Sigmoid colon (tissue), 7 donors: Measurements from ENCODE around the gene SLC35G2. TPM values are rescaled to one million over a fixed set of nuclear protein-coding genes. Genes with fewer than 3 reads are reported as not detected.
"Not testable (repeated sequence)": the region's sequence is repeated elsewhere in the genome, so short reads cannot be mapped to it uniquely, and the experiment has no call there.

Experiments
- DNase-seq: peaks from one replicate; pipeline ENCODE4 v3.0.0-alpha.2; 2019
- H3K27ac ChIP-seq, 4 donors: fragments of 200-600 bp; sonication (generic); one replicate each; pipeline ENCODE4 v1.5.1; 2016 to 2019; ENCODE audit warnings: mild to moderate bottlenecking in 1 of 4
- H3K27me3 ChIP-seq, 3 donors: fragments of 200-600 bp; sonication (generic); one replicate each; pipeline ENCODE4 v1.5.1; 2019; ENCODE audit warnings: mild to moderate bottlenecking in 1 of 3
- H3K36me3 ChIP-seq, 4 donors: fragments of 200-600 bp; sonication (generic); one replicate each; pipeline ENCODE4 v1.5.1; 2016 to 2019
- H3K4me1 ChIP-seq, 4 donors: fragments of 200-600 bp; sonication (generic); one replicate each; pipeline ENCODE4 v1.5.1; 2017 to 2019
- H3K4me3 ChIP-seq, 4 donors: fragments of 200-600 bp; sonication (generic); one replicate each; pipeline ENCODE4 v1.5.1; 2017 to 2019; ENCODE audit warnings: mild to moderate bottlenecking in 2 of 4, moderate library complexity in 1 of 4
- H3K9me3 ChIP-seq, 4 donors: fragments of 200-600 bp in 3 of 4; sonication (generic) in 3 of 4; one replicate each; pipeline versions ENCODE4 v1.5.1 to v1.6.1; 2013 to 2019
- EP300 ChIP-seq, 4 donors: sonication (generic); formaldehyde crosslinking; IDR thresholded peaks; one replicate each; pipeline ENCODE4 v1.6.1; 2017; ENCODE audit warnings: antibody characterized with exemption in 4 of 4
- POLR2A ChIP-seq, 2 donors: fragments of 450-650 bp; IDR thresholded peaks; one replicate each; pipeline ENCODE4 v1.6.1; 2016; ENCODE audit warnings: antibody characterized with exemption in 2 of 2, mild to moderate bottlenecking in 2 of 2, moderate library complexity in 2 of 2
- POLR2AphosphoS5 ChIP-seq, 4 donors: sonication (generic); formaldehyde crosslinking; IDR thresholded peaks; one replicate each; pipeline ENCODE4 v1.6.1; 2017; ENCODE audit warnings: antibody characterized with exemption in 4 of 4
- WGBS, 2 donors: extraction: QIAGEN DNeasy Blood & Tissue Kit; methylation state at CpG; one replicate each; pipeline ENCODE4 v1.1.7; 2013; 5-methylcytosine and 5-hydroxymethylcytosine counted together
- intact Hi-C: fragments of 100-400 bp; cut with DNase I; formaldehyde crosslinking; loops from one replicate; pipeline ENCODE4 v1.15.1; 2023
- polyA plus RNA-seq, 3 donors: library from polyadenylated mRNA; stranded (reverse); fragments of 200-250 nt; gene quantifications; one replicate each; pipeline ENCODE4 v1.2.3, GENCODE V29; 2013
- total RNA-seq, 4 donors: library from RNA; depleted of rRNA; stranded (reverse); fragments of >200 nt; gene quantifications; one replicate each; pipeline ENCODE4 v1.1.0, GENCODE V29; 2016
- TF ChIP-seq, protein P1 (sequence below), 4 experiments: fragments of 450-650 bp in 3 of 4; fragments of 200-600 bp in 1 of 4; IDR thresholded peaks; one replicate each; pipeline ENCODE4 v1.5.1; 2016 to 2019; ENCODE audit warnings: antibody characterized with exemption in 4 of 4, mild to moderate bottlenecking in 3 of 4, moderate library complexity in 2 of 4
- donor health status: healthy with polysubstance abuse.
- donor health status: Bipolar disorder and iron deficiency.
- donor health status: healthy.

SLC35G2 gene
- total and polyA plus RNA-seq, 7 donors, result 0.69 to 8.0 (median 3.4) TPM

- no peak overlapping the region for H3K4me3 ChIP-seq
- WGBS, 2 donors, result 55 to 70% methylated on average over 2 of the region's 2 CpGs
- peak overlapping the region in 1 of 4 donors; percentile 28 for H3K27ac ChIP-seq
- no peak for DNase-seq
- intact Hi-C loops, result no loop called here
- TF ChIP-seq, protein P1, sequence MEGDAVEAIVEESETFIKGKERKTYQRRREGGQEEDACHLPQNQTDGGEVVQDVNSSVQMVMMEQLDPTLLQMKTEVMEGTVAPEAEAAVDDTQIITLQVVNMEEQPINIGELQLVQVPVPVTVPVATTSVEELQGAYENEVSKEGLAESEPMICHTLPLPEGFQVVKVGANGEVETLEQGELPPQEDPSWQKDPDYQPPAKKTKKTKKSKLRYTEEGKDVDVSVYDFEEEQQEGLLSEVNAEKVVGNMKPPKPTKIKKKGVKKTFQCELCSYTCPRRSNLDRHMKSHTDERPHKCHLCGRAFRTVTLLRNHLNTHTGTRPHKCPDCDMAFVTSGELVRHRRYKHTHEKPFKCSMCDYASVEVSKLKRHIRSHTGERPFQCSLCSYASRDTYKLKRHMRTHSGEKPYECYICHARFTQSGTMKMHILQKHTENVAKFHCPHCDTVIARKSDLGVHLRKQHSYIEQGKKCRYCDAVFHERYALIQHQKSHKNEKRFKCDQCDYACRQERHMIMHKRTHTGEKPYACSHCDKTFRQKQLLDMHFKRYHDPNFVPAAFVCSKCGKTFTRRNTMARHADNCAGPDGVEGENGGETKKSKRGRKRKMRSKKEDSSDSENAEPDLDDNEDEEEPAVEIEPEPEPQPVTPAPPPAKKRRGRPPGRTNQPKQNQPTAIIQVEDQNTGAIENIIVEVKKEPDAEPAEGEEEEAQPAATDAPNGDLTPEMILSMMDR (IDR thresholded peaks at IDR 0.05), result no peak
- TF ChIP-seq EP300 (IDR thresholded peaks at IDR 0.05), result no peak
- TF ChIP-seq POLR2A (IDR thresholded peaks at IDR 0.05), result no peak
- TF ChIP-seq POLR2AphosphoS5 (IDR thresholded peaks at IDR 0.05), result no peak
- peaks cover 0 to 7% (median 5%) of the 10 kb centered on the region in 4 donors for H3K9me3 ChIP-seq
- H3K27me3 ChIP-seq, result no peaks in the 10 kb centered on the region
- H3K36me3 ChIP-seq, result no peaks in the 10 kb centered on the region
- H3K4me1 ChIP-seq, result peaks cover 0 to 22% (median 17%) of the 10 kb centered on the region in 4 donors
Observed at GRCh38 chr3:136899622-136900158, 80.8 kb downstream of the SLC35G2 start.

- H3K4me3 ChIP-seq, H3K27me3 ChIP-seq, DNase-seq, H3K36me3 ChIP-seq, H3K9me3 ChIP-seq, intact Hi-C loops, H3K27ac ChIP-seq: not testable (repeated sequence)
- WGBS, 2 donors, result 63 to 70% methylated on average over 1 of the region's 1 CpG
- H3K4me1 ChIP-seq, result peaks cover 0 to 22% (median 17%) of the 10 kb centered on the region in 4 donors
Observed at GRCh38 chr3:136900694-136901093, 81.8 kb downstream of the SLC35G2 start.

DNA sequence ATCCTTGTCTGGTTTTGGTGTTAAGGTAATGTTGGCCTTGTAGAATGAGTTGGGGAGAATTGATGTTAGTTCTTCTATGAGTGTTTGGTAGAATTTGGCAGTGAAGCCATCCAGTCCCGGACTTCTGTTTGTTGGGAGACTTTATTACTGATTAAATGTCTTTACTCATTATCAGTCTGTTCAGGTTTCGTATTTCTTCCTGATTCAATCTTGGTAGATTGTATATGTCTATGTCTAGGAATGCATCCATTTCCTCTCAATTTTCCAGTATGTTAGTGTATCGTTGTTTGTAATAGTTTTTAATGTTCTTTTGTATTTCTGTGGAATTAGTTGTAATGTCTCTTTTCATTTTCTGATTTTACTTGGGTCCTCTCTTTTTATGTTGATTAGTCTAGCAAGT lies 82.5 kb downstream of the SLC35G2 start:
- TF ChIP-seq POLR2AphosphoS5 (IDR thresholded peaks at IDR 0.05) (no peak), EP300 (IDR thresholded peaks at IDR 0.05) (no peak), POLR2A (IDR thresholded peaks at IDR 0.05) (no peak)
- TF ChIP-seq, protein P1 (IDR thresholded peaks at IDR 0.05), result no peak
- Histone ChIP-seq H3K4me3 (no peak overlapping the region), H3K9me3 (peaks cover 0 to 7% (median 5%) of the 10 kb centered on the region in 4 donors), H3K27me3 (no peaks in the 10 kb centered on the region), H3K27ac (no peak overlapping the region), H3K36me3 (no peaks in the 10 kb centered on the region), H3K4me1 (peaks cover 0 to 24% (median 19%) of the 10 kb centered on the region in 4 donors)
- intact Hi-C loops, result no loop called here
- 86 to 91% methylated on average over 3 of the region's 3 CpGs for WGBS, 2 donors
- no peak for DNase-seq

DNA sequence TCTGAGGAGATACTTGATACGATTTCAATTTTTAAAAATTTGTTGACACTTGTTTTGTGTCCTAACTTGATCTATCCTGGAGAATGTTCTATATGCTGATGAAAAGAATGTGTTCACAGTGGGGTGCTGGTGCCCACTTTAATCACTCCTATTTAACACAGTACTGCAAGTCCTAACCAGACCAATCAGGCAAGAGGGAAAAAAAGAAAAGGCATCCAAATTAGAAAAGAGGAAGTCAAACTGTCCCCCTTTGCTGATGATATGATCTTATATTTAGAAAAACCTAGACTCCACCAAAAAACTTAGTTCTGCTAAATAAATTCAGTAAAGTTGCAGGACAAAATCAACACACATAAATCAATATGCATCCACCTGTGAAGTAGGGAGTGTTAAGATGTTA lies 83.6 kb downstream of the SLC35G2 start:
- H3K4me3 ChIP-seq, intact Hi-C loops, H3K36me3 ChIP-seq, H3K27ac ChIP-seq, DNase-seq, H3K9me3 ChIP-seq, H3K27me3 ChIP-seq: not testable (repeated sequence)
- 93 to 95% methylated on average over 1 of the region's 1 CpG for WGBS, 2 donors
- peaks cover 0 to 35% (median 23%) of the 10 kb centered on the region in 4 donors for H3K4me1 ChIP-seq

DNA sequence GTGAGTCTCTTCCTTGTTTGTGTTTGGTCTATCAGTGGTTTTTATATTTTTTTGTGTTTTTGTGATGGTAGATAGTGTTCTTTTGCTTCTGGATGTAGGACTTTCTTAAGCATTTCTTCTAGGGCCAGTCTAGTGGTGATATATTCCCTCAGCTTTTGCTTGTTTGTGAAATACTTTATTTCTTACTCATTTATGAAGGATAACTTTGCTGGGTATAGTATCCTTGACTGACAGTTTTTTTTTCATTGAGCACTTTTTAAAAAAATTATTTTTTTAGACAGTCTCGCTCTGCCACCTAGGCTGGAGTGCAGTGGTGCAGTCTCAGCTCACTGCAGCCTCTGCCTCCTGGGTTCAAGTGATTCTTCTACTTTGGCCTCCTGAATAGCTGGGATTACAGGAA lies 85.0 kb downstream of the SLC35G2 start:
- no peak for DNase-seq
- intact Hi-C loops, result no loop called here
- no peaks in the 10 kb centered on the region for H3K27me3 ChIP-seq
- peaks cover 0 to 7% (median 5%) of the 10 kb centered on the region in 4 donors for H3K9me3 ChIP-seq
- H3K36me3 ChIP-seq, result no peaks in the 10 kb centered on the region
- 0 to 66% methylated on average over 1 of the region's 1 CpG for WGBS, 2 donors
- H3K4me1 ChIP-seq, result peaks cover 0 to 34% (median 11%) of the 10 kb centered on the region in 4 donors
- no peak overlapping the region for H3K4me3 ChIP-seq
- TF ChIP-seq, protein P1 (IDR thresholded peaks at IDR 0.05), result no peak
- no peak for TF ChIP-seq POLR2A (IDR thresholded peaks at IDR 0.05)
- TF ChIP-seq POLR2AphosphoS5 (IDR thresholded peaks at IDR 0.05), result no peak
- no peak for TF ChIP-seq EP300 (IDR thresholded peaks at IDR 0.05)
- no peak overlapping the region for H3K27ac ChIP-seq

- intact Hi-C loops, result no loop called here
- H3K4me1 ChIP-seq, result peaks cover 0 to 29% (median 9%) of the 10 kb centered on the region in 4 donors
- no peaks in the 10 kb centered on the region for H3K36me3 ChIP-seq
- H3K4me3 ChIP-seq, result no peak overlapping the region
- WGBS, 2 donors, result 72 to 85% methylated on average over 4 of the region's 4 CpGs
- H3K9me3 ChIP-seq, result peaks cover 0 to 7% (median 5%) of the 10 kb centered on the region in 4 donors
- TF ChIP-seq, protein P1 (IDR thresholded peaks at IDR 0.05), result no peak
- no peak for TF ChIP-seq EP300 (IDR thresholded peaks at IDR 0.05)
- TF ChIP-seq POLR2A (IDR thresholded peaks at IDR 0.05), result no peak
- TF ChIP-seq POLR2AphosphoS5 (IDR thresholded peaks at IDR 0.05), result no peak
- DNase-seq, result no peak
- H3K27ac ChIP-seq, result no peak overlapping the region
- H3K27me3 ChIP-seq, result no peaks in the 10 kb centered on the region
Observed at GRCh38 chr3:136904746-136905145, 85.8 kb downstream of the SLC35G2 start.
